KOPT-K1 (cell line): ENCODE results near the gene ESRRA.

Source experiments
- H3K27ac ChIP-seq: fragments of 200-600 bp; sonication (generic); 2 replicates; pipeline ENCODE4 v1.5.1; 2016; ENCODE audit warnings: antibody characterized with exemption, mild to moderate bottlenecking, low read depth, low read length; ENCODE audit not compliant: poor library complexity, severe bottlenecking
- H3K36me3 ChIP-seq: fragments of 200-600 bp; sonication (generic); 2 replicates; pipeline ENCODE4 v1.5.1; 2017; ENCODE audit warnings: antibody characterized with exemption, mild to moderate bottlenecking, low read length, moderate library complexity; ENCODE audit not compliant: insufficient read depth
- H3K9me3 ChIP-seq: fragments of 200-600 bp; sonication (generic); 2 replicates; pipeline ENCODE4 v1.5.1; 2017; ENCODE audit warnings: antibody characterized with exemption, low read length, mild to moderate bottlenecking; ENCODE audit not compliant: insufficient read depth, poor library complexity, severe bottlenecking

The ESRRA gene

GRCh38 chr11:64364435-64364834 lies 59.1 kb downstream of the ESRRA start:
- peaks cover 85% of the 10 kb centered on the region for H3K36me3 ChIP-seq
- no peaks in the 10 kb centered on the region for H3K9me3 ChIP-seq
- no peak overlapping the region for H3K27ac ChIP-seq

- no peak overlapping the region for H3K27ac ChIP-seq
- no peaks in the 10 kb centered on the region for H3K9me3 ChIP-seq
- peaks cover 90% of the 10 kb centered on the region for H3K36me3 ChIP-seq
Measured at GRCh38 chr11:64364911-64365310, 59.6 kb downstream of the ESRRA start.
